GM12878 (cell line): ENCODE results near the gene TMEM163. TPM values are rescaled to one million over a fixed set of nuclear protein-coding genes. Genes with fewer than 3 reads are reported as not detected.

Experiments
- ATAC-seq: fragments of 200-7000 bp; cut with Tn5 transposase; 3 replicates; pipeline ENCODE4 v1.9.1; 2020; ENCODE audit warnings: mild to moderate bottlenecking, moderate library complexity
- BruUV-seq: library from RNA; stranded (reverse); fragments of 400-500 nt; replicated peaks from 2 replicates; lab custom pipeline; 2021; lab: Mats Ljungman, UMichigan
- CTCF ChIA-PET: fragments of 300-600 bp; sonication (Branson Sonifier 250); formaldehyde crosslinking; extraction: SDS; loops from one replicate; lab custom pipeline; 2021; ENCODE audit warnings: inconsistent platforms; lab: Yijun Ruan, JAX
- POLR2A ChIA-PET: fragments of 350-600 bp; formaldehyde crosslinking; extraction: SDS; loops from one replicate; lab custom pipeline; 2021; ENCODE audit warnings: inconsistent platforms; lab: Charles Lee
- RAD21 ChIA-PET: fragments of 300-600 bp; sonication (Branson Sonifier 250); formaldehyde crosslinking; loops from one replicate; lab custom pipeline; 2023; ENCODE audit warnings: antibody characterized with exemption; ENCODE audit not compliant: unreplicated experiment; lab: Charles Lee
- SMC1A ChIA-PET: fragments of 300-600 bp; sonication (Branson Sonifier 250); formaldehyde crosslinking; loops from one replicate; lab custom pipeline; 2023; ENCODE audit not compliant: unreplicated experiment, uncharacterized antibody; lab: Charles Lee
- DNase-seq: peaks from one replicate; pipeline ENCODE4 v3.0.0-alpha.2; 2011; ENCODE audit warnings: low read depth, low spot score
- FAIRE-seq: peaks from 3 replicates; lab custom pipeline; 2011; peaks lifted over from hg19 to GRCh38; lab: Jason Lieb, UNC
- H2AFZ ChIP-seq: 2 replicates; pipeline ENCODE4 v1.6.0; 2011; ENCODE audit warnings: low read depth, low read length, control low read depth; ENCODE audit not compliant: control insufficient read depth
- H3K27ac ChIP-seq: 2 replicates; pipeline ENCODE4 v1.5.1; 2011; ENCODE audit warnings: control low read depth; ENCODE audit not compliant: control insufficient read depth, insufficient read depth
- H3K27me3 ChIP-seq, 2 experiments: replicated peaks in 1 of 2; 2 replicates each; pipeline versions ENCODE4 v1.6.0 to v1.6.1; 2011; ENCODE audit warnings: low read length in 1 of 2; ENCODE audit not compliant: control insufficient read depth in 2 of 2, insufficient read depth in 2 of 2
- H3K36me3 ChIP-seq, 2 experiments: 2 replicates each; pipeline ENCODE4 v1.5.1; 2011; ENCODE audit warnings: low read length in 1 of 2; ENCODE audit not compliant: control insufficient read depth in 2 of 2, insufficient read depth in 2 of 2
- H3K4me1 ChIP-seq: 2 replicates; pipeline ENCODE4 v1.6.1; 2011; ENCODE audit warnings: mild to moderate bottlenecking, low read length, moderate library complexity, mixed read lengths; ENCODE audit not compliant: control insufficient read depth, insufficient read depth
- H3K4me2 ChIP-seq: 2 replicates; pipeline ENCODE4 v1.6.0; 2011; ENCODE audit warnings: control low read depth; ENCODE audit not compliant: control insufficient read depth, insufficient read depth
- H3K4me3 ChIP-seq: fragments of 200-600 bp; sonication (generic); 2 replicates; pipeline ENCODE4 v1.5.1; 2016
- H3K79me2 ChIP-seq: 2 replicates; pipeline ENCODE4 v1.6.0; 2011; ENCODE audit warnings: low read length; ENCODE audit not compliant: control insufficient read depth, insufficient read depth
- H3K9ac ChIP-seq: 2 replicates; pipeline ENCODE4 v1.8.0; 2011; ENCODE audit warnings: low read length, control low read depth, mixed read lengths; ENCODE audit not compliant: control insufficient read depth, insufficient read depth
- H3K9me3 ChIP-seq: replicated peaks from 3 replicates; pipeline ENCODE4 v1.5.1; 2011; ENCODE audit warnings: mild to moderate bottlenecking, low read length; ENCODE audit not compliant: control insufficient read depth, insufficient read depth
- H4K20me1 ChIP-seq: 2 replicates; pipeline ENCODE4 v1.6.0; 2011; ENCODE audit not compliant: control insufficient read depth, insufficient read depth
- E2F8 ChIP-seq: fragments of 450-650 bp; IDR thresholded peaks from 2 replicates; pipeline ENCODE4 v1.6.1; 2018; ENCODE audit warnings: mild to moderate bottlenecking, low read depth, moderate library complexity; ENCODE audit not compliant: partially characterized antibody
- RELB ChIP-seq: fragments of 450-650 bp; IDR thresholded peaks from 2 replicates; pipeline ENCODE4 v1.6.1; 2017; ENCODE audit warnings: low read depth, mild to moderate bottlenecking, moderate library complexity
- WGBS: methylation state at CpG from one replicate; pipeline ENCODE4 v1.1.6; 2016; ENCODE audit warnings: low lambda C conversion rate; ENCODE audit not compliant: insufficient replicate concordance, insufficient coverage; ENCODE audit errors: missing lambda C conversion rate; 5-methylcytosine and 5-hydroxymethylcytosine counted together
- in situ Hi-C: fragments of 300-500 bp; cut with MboI; formaldehyde crosslinking; loops from 9 replicates; pipeline ENCODE4 v1.14.3; 2018; ENCODE audit warnings: mixed read lengths
- intact Hi-C: fragments of 100-400 bp; cut with micrococcal nuclease; formaldehyde crosslinking; loops from one replicate; pipeline ENCODE4 v1.14.2; 2022; ENCODE audit not compliant: unreplicated experiment
- polyA plus RNA-seq, 11 experiments: library from polyadenylated mRNA; depleted of rRNA in 4 of 11; unstranded in 6 of 11; stranded (reverse) in 5 of 11; fragments of >200 nt; fragmentation: Nextera tagmentation in 4 of 11; fragmentation: Illumina TruSeq in 1 of 11; extraction: Ambion mirVana in 4 of 11; extraction: Trizol in 1 of 11; gene quantifications; 1 replicate in 1 of 11; 2 replicates in 10 of 11; pipeline versions ENCODE4 v1.2.1 to v1.2.3, GENCODE V29; 2011 to 2016; ENCODE audit warnings: inconsistent platforms in 2 of 11, missing spikeins in 2 of 11, low read depth in 1 of 11
- total RNA-seq, 4 experiments: library from RNA; depleted of rRNA in 3 of 4; stranded (reverse); fragments of >200 nt in 3 of 4; fragmentation: Illumina TruSeq in 1 of 4; extraction: Trizol in 1 of 4; gene quantifications; 2 replicates each; pipeline versions ENCODE4 v1.2.1 to v1.2.3, GENCODE V29; 2013 to 2021
- TF ChIP-seq, protein P1 (sequence below): IDR thresholded peaks from 2 replicates; pipeline ENCODE4 v1.6.1; 2012; ENCODE audit warnings: low read depth, low read length, improper control_type of control experiment

The TMEM163 gene
- total and polyA plus RNA-seq, 10 of the 15 experiments (the other 5 are each of a cell fraction or from before 2014, with no cell fraction given): 0.05 to 0.11 (median 0.07) TPM; not detected in 4

- Histone ChIP-seq H3K4me3 (no peak overlapping the region), H3K9me3 (no peaks in the 10 kb centered on the region), H3K9ac (no peak overlapping the region), H3K4me1 (peaks cover 4% of the 10 kb centered on the region; the same call in 1 of the 2 replicates), H3K79me2 (no peaks in the 10 kb centered on the region), H3K4me2 (no peak overlapping the region), H2AFZ (no peak overlapping the region), H4K20me1 (no peaks in the 10 kb centered on the region), H3K27me3 (no peaks in the 10 kb centered on the region), H3K36me3 (no peaks in the 10 kb centered on the region), H3K27ac (no peak overlapping the region)
- ATAC-seq (no peak), DNase-seq (no peak), FAIRE-seq (no peak)
- SMC1A ChIA-PET: no interaction called here
- TF ChIP-seq, protein P1, sequence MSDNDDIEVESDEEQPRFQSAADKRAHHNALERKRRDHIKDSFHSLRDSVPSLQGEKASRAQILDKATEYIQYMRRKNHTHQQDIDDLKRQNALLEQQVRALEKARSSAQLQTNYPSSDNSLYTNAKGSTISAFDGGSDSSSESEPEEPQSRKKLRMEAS: no peak
- intact Hi-C loops (no loop called here), in situ Hi-C loops (no loop called here)
- POLR2A ChIA-PET: no interaction called here
- WGBS: 27% methylated on average over 4 of the region's 4 CpGs
- RAD21 ChIA-PET: no interaction called here
- no TSS peak for BruUV-seq
- CTCF ChIA-PET: no interaction called here
These were observed 39.5 kb downstream of the TMEM163 start for GRCh38 chr2:134679294-134679693.

GRCh38 chr2:134677856-134678756 is 40.7 kb downstream of the TMEM163 start:
- DNase-seq: no peak
- no TSS peak for BruUV-seq
- ChIA-PET CTCF (no interaction called here), SMC1A (no interaction called here), RAD21 (no interaction called here), POLR2A (no interaction called here)
- no peaks in the 10 kb centered on the region for H3K36me3 ChIP-seq
- H3K27me3 ChIP-seq: no peaks in the 10 kb centered on the region
- no peak overlapping the region for H3K9ac ChIP-seq
- peaks cover 4% of the 10 kb centered on the region; the same call in 1 of the 2 replicates for H3K4me1 ChIP-seq
- H4K20me1 ChIP-seq: no peaks in the 10 kb centered on the region
- H3K79me2 ChIP-seq: no peaks in the 10 kb centered on the region
- WGBS: 26% methylated on average over 20 of the region's 20 CpGs
- no peak overlapping the region for H2AFZ ChIP-seq
- ATAC-seq: no peak
- no peak overlapping the region for H3K4me3 ChIP-seq
- no peaks in the 10 kb centered on the region for H3K9me3 ChIP-seq
- TF ChIP-seq E2F8: no peak
- TF ChIP-seq RELB: no peak
- in situ Hi-C loops: no loop called here
- no peak for FAIRE-seq
- no peak overlapping the region for H3K27ac ChIP-seq
- no peak overlapping the region for H3K4me2 ChIP-seq
- intact Hi-C loops: no loop called here
